GM12891 (cell line): ENCODE data around the gene LAMA2.

Experiments
- POLR2A ChIP-seq: IDR thresholded peaks from 2 replicates; pipeline ENCODE4 v1.6.1; 2011; ENCODE audit warnings: low read depth, low read length, control low read depth
- POLR2AphosphoS5 ChIP-seq: IDR thresholded peaks from 2 replicates; pipeline ENCODE4 v1.6.1; 2011; ENCODE audit warnings: low read depth, low read length, control low read depth
- SPI1 ChIP-seq: IDR thresholded peaks from 2 replicates; pipeline ENCODE4 v1.6.1; 2011; ENCODE audit warnings: low read depth, low read length, control low read depth
- TAF1 ChIP-seq: IDR thresholded peaks from 2 replicates; pipeline ENCODE4 v1.6.1; 2011; ENCODE audit warnings: low read depth, low read length, control low read depth

DNA sequence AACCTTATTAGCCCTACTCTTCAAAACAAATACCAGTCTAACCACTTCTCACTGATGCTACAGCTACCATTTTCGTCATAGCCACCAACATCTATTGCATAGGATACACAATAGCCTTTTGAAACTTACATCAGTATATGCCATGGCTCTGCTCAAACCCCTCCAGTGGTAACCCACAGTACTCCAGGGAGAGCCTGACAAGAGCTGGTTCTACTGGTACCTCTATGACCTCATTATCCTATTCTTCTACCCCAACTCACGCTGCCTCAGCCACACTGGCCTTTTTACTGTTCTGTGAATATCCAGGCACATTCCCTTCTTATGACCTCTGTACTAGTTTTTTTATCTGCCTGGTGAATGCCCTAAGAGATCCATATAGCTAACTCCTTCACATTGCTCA, 669.5 kb downstream of the LAMA2 start:
- TF ChIP-seq POLR2AphosphoS5 (no peak), SPI1 (no peak), POLR2A (no peak), TAF1 (no peak)
